Gastroesophageal sphincter (tissue), 3 donors: ENCODE results near the gene LYSET.

Experiments
- EP300 ChIP-seq: sonication (generic); formaldehyde crosslinking; IDR thresholded peaks from one replicate; pipeline ENCODE4 v1.6.1; 2017; ENCODE audit warnings: antibody characterized with exemption, mild to moderate bottlenecking
- POLR2A ChIP-seq, 2 donors: fragments of 450-650 bp; IDR thresholded peaks; one replicate each; pipeline ENCODE4 v1.6.1; 2017; ENCODE audit warnings: antibody characterized with exemption in 2 of 2, mild to moderate bottlenecking in 2 of 2, moderate library complexity in 1 of 2
- TF ChIP-seq, protein P1 (sequence below), 4 experiments: fragments of 200-600 bp in 2 of 4; fragments of 450-650 bp in 2 of 4; sonication (generic) in 1 of 4; IDR thresholded peaks; one replicate each; pipeline ENCODE4 v1.5.1; 2017 to 2019; ENCODE audit warnings: antibody characterized with exemption in 4 of 4, mild to moderate bottlenecking in 2 of 4, moderate library complexity in 2 of 4

DNA sequence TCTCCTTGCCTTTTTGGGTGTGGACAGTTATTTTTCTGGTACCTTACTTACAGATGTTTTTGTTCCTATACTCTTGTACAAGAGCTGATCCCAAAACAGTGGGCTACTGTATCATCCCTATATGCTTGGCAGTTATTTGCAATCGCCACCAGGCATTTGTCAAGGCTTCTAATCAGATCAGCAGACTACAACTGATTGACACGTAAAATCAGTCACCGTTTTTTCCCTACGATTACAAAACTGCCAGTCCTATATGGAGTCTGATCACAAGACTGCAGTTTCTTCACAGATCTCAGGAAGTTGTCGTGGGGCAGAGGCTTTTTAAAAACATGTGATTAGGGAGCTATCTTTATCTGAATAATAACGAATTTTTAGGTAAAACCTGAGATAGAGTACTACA lies 1.3 kb downstream of the LYSET start:
- TF ChIP-seq, protein P1, sequence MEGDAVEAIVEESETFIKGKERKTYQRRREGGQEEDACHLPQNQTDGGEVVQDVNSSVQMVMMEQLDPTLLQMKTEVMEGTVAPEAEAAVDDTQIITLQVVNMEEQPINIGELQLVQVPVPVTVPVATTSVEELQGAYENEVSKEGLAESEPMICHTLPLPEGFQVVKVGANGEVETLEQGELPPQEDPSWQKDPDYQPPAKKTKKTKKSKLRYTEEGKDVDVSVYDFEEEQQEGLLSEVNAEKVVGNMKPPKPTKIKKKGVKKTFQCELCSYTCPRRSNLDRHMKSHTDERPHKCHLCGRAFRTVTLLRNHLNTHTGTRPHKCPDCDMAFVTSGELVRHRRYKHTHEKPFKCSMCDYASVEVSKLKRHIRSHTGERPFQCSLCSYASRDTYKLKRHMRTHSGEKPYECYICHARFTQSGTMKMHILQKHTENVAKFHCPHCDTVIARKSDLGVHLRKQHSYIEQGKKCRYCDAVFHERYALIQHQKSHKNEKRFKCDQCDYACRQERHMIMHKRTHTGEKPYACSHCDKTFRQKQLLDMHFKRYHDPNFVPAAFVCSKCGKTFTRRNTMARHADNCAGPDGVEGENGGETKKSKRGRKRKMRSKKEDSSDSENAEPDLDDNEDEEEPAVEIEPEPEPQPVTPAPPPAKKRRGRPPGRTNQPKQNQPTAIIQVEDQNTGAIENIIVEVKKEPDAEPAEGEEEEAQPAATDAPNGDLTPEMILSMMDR (IDR thresholded peaks at IDR 0.05): no peak
- TF ChIP-seq POLR2A (IDR thresholded peaks at IDR 0.05) (no peak), EP300 (no peak)
